GM19099 (cell line): ENCODE results near the gene MAPK8IP2.
A peak's percentile ranks its signal among the peaks of the same experiment; 100 is the strongest.

Source experiments
- POLR2A ChIP-seq: IDR thresholded peaks from 3 replicates; pipeline ENCODE4 v1.6.1; 2011; ENCODE audit warnings: low read depth; ENCODE audit not compliant: insufficient read length; ENCODE audit errors: extremely low read depth

Gene MAPK8IP2

DNA sequence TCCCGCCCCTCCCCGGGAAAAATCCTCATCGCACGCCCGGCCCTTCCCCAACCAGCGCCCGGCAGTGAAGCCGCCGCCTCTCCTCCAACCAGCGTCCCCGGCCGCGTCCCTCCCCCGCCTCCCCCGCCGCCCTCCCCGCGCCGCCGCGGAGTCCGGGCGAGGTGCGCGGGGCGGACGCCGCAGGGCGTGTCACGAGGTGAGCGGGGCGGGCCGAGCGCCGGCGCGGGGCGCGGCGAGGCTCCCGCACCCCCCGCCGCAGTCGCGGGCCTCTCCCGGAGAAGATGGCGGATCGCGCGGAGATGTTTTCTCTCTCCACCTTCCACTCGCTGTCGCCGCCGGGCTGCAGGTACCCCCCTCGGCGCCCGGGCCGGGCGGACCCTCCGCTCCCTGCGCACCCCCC is at the start of gene MAPK8IP2:
TSS of gene MAPK8IP2 (plus strand) at position 256 of the 400 bp plus-strand sequence. CDS start at position 282, 26 bp downstream.
- no peak for TF ChIP-seq POLR2A

DNA sequence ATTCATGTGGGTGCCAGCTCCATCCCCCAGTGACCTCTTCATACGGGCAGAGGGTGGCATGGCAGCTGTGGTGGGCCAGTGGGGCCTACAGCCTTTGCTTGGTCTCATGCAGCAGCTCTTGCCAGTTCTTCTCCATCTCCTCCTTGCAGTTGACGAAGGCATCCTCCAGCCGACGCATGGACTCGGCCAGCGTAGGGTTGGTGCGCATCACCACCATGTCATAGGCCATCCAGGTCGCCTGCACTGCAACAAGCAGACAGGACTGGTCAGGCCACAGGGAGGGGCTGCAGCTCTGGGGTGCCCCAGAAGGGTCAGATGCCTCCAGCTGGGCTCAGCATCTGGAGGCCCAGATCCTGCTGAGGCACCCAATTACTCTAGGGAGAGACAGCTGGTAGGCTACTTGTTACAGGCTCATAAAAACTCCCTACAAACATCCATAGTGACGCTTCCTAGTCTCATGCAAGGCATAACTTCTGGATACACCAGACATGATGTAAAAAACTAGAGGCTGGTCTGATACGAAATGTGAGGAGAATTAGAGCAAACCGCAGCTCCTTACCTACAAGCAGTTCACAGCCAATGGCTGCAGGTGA is 49.3 kb upstream of the MAPK8IP2 start:
- TF ChIP-seq POLR2A: no peak

DNA sequence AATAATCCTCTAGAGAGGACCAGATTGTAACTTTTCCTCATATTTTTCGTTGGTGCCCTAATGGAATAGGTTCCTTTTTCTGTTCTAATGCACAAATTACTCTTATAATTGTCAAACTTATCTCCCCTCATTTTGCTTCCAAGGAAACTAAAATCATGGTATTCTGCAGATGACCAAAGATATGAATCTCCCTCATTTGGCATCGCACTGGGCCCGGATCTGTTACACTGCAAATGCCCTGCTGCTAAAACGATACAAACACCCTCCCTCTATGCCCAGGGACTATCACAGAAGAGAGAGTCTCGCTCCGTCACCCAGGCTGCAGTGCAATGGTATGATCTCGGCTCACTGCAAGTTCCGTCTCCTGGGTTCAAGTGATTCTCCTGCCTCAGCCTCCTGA is 47.3 kb upstream of the MAPK8IP2 start:
- TF ChIP-seq POLR2A: no peak

DNA sequence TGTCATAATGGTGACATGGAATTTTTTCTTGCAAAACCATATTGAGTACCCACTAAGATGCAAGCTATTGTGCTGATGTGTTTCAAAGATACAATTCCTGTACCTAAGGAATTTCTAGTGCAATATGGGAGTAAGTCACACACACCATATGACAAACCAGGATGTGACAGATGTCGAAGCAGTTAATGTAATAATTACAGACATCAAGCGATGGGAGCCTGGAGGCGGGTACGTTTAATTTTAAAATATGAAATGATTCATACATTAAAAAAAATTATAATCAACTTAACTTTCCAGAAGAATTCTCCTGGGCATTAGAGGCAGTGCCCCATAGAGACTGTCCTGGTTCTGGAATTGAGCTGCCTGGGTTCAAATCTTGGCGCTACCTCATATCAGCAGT is 43.9 kb upstream of the MAPK8IP2 start:
- TF ChIP-seq POLR2A: no peak

DNA sequence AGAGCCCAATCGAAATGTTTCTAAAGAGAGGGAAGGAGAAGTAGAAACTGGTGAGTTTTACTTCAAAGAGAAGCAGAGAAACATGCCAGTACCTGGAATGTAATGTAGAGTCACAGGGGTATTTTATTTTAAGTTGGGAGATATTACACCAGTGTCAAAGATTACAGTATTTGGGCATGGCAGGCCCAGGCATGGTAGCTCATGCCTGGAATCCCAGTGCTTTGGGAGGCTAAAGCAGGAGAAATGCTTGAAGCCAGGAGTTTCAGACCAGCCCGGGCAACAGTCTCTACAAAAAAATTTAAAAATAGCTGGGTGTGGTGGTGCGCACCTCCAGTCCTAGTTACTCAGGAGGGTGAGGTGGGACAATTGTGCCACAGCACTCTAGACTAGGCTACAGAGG is 40.6 kb upstream of the MAPK8IP2 start:
- no peak for TF ChIP-seq POLR2A

DNA sequence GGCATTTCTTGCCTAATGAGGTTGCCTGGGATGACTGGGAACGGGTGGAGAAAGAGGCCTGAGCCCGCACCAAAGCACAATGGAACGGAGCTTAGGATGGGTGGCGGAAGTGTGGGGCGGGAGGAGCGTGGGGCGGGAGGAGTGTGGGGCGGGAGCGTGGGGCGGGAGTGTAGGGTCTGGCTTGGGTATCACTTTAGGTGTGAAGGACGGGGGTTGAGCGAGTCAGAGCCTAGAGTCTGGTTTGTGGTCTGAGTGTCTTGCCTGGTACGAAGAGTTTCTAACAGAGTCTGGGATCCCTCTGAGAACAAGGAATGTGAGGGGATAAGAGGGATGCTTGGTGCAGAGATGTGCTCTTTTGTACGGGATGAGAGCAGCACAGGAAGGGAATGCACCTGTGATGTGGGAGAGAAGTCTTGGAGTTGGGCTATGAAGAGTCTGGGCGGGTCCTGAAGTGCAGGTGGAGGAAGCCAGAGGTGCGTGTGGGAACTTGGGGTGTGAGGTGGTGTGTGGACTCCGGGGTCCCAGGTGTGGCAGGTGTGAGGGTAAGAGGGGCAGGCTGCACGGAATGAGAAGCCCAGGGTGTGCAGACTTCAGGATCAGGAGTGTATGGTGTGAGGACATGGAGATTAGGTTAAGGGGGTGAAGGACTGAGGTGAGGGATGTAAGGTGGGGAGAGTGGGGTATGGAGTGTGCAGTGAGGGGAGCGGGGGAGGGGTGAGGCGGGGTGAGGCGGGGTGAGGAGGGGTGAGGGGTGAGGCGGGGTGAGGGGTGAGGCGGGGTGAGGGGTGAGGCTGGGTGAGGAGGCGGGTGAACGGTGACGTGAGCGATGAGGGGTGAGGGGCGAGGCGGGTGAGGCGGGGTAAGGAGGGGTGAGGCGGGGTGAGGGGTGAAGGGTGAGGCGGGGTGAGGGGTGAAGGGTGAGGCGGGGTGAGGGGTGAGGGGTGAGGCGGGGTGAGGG is 38.9 kb upstream of the MAPK8IP2 start:
- no peak for TF ChIP-seq POLR2A

DNA sequence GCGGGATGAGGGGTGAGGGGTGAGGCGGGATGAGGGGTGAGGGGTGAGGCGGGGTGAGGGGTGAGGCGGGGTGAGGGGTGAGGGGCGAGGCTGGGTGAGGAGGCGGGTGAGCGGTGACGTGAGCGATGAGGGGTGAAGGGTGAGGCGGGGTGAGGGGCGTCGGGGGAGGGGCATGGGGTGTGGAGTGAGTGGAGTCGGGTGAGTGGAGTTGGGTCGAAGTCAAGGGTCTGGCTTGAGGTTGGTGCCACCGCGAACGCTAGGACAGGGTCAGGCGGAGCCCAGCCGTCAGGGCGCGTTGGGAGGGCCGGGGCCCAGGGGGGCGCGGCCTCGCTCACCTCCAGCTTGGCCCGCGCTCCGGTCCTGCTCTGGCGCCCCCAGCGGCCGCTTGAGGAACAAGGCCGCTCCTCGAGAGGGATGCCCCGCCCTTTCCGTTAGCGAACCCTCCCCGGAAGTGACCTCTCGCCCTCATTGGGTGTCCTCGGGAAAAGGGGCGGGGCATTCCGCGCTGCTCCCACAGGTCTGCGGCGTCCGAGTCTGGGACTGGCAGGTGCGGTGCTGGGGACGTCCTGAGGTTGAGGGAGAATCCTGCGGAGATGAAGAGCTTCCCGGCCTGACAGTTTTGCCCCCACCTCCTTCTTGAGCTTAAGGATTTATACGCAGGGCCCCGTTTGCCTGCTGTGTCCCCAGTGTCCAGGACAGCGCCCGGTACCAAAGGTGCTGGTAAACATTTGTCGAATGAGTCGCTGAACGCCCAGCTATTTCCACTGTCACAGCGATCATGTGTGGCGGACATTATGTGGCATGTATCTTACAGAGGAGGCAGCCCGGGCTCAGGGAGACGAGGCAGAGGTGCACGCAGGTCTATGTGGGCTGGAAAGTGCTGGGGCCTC is 37.8 kb upstream of the MAPK8IP2 start, which contains the start of gene SYCE3:
TSS of gene SYCE3 (minus strand) at position 397 of the 890 bp plus-strand sequence. CDS start 6,514 bp downstream, outside the sequence.
- peak; percentile 61 for TF ChIP-seq POLR2A

DNA sequence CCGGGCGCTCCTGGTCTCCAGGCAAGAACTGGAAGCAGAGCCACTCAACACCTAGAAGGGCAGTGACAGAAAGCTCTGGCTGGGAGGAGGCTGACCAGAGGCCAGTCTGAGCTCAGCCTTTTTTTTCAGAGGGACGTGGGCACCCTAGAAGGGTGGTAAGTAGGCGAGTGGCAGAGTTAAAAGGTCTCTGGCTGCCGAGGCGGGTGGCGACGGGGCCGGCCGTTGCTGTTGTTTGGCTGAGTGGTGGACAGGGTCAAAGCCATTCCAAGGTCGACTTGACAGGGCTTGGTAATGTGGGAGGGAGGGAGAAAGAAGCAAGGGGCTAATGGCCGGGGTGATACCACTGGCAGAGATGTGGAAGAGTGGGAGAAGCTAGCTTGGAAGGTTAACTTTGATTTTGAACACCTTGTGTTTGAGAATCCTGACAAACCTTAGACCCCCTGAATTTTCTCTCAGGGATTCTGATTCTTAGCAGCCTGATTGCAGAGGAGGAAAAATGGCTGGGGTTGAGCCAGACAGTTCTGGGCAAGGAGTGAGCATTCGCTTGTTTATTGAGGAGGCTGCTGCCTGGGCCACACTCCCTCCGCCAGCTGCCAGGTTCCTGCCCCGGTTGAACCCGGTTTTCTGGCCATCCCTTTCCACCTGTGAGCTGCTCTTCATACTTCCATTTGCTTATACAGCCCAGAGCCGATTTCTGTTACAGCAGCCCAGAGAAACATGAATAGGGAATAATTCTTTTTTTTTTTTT is 37.0 kb upstream of the MAPK8IP2 start:
- no peak for TF ChIP-seq POLR2A

DNA sequence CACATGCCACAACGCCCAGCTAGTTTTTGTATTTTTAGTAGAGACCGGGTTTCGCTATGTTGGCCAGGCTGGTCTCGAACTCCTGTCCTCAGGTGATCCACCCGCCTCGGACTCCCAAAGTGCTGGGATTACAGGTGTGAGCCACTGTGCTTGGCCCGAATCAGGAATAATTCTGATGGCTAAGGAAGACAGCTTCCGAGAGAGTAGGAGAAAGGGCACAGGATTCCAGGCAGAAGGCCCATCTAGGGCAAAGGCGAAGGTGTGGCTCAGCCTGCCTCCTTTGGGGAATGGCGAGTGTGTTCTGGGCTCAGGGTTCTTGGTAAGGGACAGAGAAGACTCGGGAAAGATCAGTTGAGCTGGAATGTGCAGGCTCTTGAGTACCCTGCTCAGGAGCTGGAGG is 36.3 kb upstream of the MAPK8IP2 start:
- TF ChIP-seq POLR2A: no peak

DNA sequence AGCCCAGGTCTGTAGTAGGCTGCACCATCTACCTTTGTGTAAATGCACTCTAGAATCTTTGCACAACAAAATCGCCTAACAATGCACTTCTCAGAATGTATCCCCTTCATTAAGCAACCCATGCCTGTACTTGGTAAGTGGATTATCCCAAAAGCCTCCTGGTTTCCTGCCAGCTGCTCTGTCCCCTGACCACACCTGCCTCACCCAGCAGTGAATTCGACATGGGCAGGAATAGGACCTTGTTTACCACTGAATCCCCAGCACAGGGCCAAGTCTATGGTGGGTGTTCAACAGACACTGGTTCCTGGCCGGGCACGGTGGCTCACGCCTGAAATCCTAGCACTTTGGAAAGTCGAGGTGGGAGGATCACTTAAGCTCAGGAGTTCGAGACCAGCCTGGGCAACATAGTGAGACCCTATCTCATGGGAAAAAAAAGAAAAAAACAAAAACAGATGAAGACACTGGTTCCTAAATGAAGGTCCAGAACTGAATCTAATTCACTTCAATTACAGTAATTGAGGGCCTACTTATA is 32.8 kb upstream of the MAPK8IP2 start:
- TF ChIP-seq POLR2A: no peak

DNA sequence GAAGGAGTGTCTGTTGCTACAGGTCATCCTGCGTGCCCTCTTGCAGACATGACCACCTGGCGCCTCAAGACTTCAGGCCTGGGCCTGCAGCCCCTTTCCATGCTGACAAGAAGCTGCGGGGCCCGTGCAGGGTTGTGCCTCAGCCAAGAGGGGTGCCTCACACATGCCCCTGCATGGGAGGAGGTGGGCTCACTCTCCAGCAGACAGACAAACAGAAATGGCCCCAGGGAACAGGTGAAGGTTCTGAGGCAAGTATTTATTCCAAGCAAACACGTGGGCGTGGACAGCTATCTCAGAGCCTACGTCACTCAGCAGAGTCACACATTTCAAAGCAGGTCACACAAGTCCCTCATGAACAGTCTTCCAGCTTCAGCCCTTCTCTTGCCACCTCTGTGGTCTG is 32.0 kb upstream of the MAPK8IP2 start:
- TF ChIP-seq POLR2A: no peak

DNA sequence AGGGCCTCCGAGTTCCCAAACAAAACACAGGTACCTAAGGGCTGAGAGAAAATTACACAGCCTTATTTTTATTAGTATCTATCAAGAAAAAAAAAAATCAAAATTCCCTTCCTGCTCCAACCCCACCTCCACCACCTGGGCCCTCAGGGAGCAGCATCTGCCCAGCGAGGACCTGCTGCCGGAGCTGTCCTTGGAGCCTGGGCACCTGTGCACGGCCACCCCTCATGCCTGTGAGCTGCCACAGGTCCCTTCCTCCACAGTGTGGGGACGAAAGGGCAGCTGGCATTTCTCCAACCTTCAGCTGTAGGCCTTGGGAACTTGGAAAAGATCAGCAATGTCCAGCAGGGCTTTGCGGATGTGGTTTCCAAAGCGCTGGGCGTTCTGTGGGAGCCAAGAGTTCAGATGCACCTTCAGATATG is 31.5 kb upstream of the MAPK8IP2 start:
- TF ChIP-seq POLR2A: no peak

DNA sequence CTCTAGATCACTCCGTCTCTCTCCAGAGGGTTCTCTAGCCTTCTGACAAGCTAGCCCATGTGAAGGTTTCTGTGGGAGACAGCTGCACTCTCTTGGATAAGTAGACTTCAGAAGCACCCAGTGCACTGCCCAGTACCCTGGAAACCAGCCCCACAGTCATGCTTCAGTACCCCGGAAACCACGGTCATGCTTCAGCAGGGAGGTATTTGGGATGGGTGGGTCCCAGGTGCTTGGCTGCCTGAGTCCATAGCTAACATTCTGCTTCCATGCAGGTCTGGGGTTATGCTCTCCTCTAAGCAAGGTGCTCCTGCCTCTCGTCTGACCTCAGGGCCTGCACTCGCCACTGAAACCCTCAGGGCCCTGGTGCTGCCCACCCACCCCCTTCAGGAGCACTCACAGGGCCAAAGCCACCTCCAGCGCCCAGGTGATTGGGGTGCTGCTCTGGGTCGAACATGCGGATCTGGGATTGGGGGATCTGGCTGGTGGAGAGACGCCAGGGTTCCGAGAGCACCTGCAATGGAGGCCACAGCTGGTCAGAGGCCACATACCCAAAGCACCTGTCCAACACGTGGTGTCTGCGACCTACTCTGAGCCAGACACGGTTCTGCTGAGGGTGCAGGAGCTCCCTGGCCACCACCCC is 30.6 kb upstream of the MAPK8IP2 start:
- no peak for TF ChIP-seq POLR2A

DNA sequence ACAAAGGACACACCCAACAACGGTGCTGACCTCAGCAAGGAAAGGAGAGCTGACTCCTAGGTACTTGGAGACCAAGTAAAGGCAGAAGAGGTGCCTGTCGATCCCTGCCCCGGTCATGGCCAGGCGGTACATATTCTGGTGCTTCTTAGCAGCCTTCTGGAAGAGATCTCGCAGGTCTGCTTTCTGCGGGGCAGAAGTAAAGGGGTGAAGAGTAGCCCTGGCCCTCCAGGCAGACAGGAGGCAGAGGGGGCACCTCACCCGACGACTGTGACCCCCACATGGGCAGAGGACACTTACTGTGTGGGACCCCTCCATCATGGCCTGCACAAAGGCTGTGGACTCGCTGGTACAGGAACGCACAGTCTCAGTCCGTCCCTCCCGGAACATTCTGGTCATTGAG is 29.7 kb upstream of the MAPK8IP2 start:
- TF ChIP-seq POLR2A: no peak
